GM19099 (cell line): ENCODE data around the gene DENND1C.

Experiments used
- POLR2A ChIP-seq: IDR thresholded peaks from 3 replicates; pipeline ENCODE4 v1.6.1; 2011; ENCODE audit warnings: low read depth; ENCODE audit not compliant: insufficient read length; ENCODE audit errors: extremely low read depth

The DENND1C gene

GRCh38 chr19:6427131-6427530, 54.5 kb downstream of the DENND1C start:
- TF ChIP-seq POLR2A: no peak

DNA sequence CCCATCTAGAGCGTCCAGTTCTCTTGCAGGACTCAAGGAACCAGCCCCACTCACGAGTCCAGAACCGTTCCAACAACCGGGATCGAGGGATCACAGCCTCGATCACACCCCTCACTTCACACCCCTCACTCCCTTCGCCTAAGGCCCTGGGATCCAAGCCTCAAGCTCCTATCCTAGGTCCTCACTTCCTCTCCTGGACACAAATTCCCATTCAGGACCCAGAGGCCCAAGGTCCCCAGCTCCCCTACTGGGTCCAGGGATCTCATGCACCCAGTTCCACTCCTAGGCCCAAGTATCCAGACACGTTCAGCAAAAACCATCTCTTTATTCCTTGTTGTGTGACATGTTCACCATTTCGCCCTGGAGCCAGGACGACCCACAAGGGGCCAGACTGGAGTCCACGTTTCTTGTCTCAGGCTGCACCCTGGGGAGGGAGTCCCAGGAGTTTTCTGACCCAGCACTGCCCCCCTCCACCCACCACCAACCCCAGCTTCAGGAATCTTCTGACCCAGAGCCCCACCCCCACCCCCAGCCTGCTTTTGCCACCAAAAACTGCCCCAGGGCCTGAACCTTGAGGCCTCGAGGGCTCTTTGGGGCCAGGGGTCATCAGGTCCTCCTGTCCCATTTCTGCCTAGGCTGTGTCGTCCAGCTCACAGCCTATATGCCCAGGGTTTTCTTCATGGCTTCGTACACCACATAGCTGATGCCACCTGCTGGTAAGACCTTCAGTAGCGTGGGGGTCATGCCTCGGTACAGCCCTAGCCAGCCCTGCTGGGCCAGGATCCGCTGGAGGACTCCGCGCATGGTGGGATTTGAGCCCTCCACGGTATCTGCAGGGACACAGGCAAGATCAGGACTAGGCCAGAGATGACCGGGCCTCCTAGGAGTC, 55.6 kb downstream of the DENND1C start:
- TF ChIP-seq POLR2A: no peak

- peak; percentile 64 for TF ChIP-seq POLR2A
Observed at GRCh38 chr19:6424939-6425731, 56.5 kb downstream of the DENND1C start.

- peak; percentile 82 for TF ChIP-seq POLR2A
Observed at GRCh38 chr19:6424195-6424938, 57.2 kb downstream of the DENND1C start, which contains the start of gene KHSRP. TSS of gene KHSRP (minus strand) at chr19:6424811. CDS start at chr19:6424701, 110 bp downstream.

DNA sequence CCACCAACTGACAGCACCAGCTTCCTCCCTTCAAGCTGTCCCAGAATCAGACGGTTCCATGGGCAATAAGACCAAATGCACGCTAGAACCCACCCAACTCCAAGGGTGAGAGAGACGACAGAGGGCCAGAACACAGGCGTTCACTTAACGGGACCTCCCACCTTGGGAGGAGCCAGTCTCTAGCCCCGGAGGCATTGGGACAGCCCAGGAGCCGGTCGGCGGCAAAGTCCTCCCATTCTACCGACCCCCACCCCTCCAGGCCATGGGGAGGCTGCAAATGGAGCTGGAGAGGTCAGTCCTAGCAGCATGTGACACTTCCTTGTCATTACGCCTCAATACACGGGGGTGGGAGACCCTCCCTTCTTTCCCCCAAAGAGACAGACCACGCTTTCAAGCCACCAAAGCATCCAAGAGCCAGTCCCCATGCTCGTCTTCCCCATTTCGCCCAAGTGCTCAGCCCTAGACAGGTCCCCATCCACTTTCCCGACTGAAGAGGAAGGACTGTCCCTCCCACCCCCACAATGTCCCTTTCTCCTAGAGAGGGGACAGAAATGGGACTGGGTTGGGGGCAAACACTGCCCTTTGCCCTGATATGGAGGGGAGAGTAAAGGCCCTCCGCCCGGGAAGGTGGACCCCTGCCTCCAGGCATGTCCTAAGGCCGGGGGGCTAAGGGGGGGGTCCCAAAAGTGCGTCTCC, 57.9 kb downstream of the DENND1C start:
- TF ChIP-seq POLR2A: no peak

- no peak for TF ChIP-seq POLR2A
Observed at GRCh38 chr19:6421075-6422014, 60.2 kb downstream of the DENND1C start.

DNA sequence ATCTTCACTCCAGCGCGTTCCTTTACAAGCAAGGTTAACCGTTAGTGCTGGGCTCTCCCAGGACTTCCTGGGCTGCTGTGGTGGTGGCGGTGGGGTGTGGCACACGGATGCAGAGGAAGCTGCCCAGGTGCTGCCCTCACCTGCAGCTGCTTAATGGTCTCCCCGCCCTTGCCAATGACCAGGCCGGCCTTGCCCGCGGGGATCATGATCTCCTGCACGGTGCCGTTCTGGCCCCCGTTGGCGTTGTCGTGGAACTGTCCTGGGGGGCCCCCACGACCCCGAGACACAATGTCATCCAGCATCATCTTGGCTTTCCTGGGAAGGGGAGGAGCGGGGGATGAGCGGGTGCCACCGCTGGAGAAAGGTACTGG, 63.0 kb downstream of the DENND1C start:
- TF ChIP-seq POLR2A: no peak

- TF ChIP-seq POLR2A: no peak
Observed at GRCh38 chr19:6417713-6418561, 63.6 kb downstream of the DENND1C start.
